IMR-90 (cell line): Measurements from ENCODE around the gene AKAP12. TPM values are rescaled to one million over a fixed set of nuclear protein-coding genes. Genes with fewer than 3 reads are reported as not detected.

Source experiments
- ATAC-seq: fragments of 200-7000 bp; cut with Tn5 transposase; 2 replicates; pipeline ENCODE4 v1.9.1; 2020; ENCODE audit warnings: low read depth, mild to moderate bottlenecking, moderate library complexity
- BruUV-seq: library from RNA; stranded (reverse); fragments of 400-500 nt; replicated peaks from 2 replicates; lab custom pipeline; 2021; lab: Mats Ljungman, UMichigan
- CTCF ChIA-PET: fragments of 300-600 bp; formaldehyde crosslinking; extraction: SDS; loops from one replicate; lab custom pipeline; 2021; ENCODE audit warnings: antibody characterized with exemption; lab: Yijun Ruan, JAX
- POLR2A ChIA-PET: fragments of 300-600 bp; sonication (Branson Sonifier 250); formaldehyde crosslinking; loops from one replicate; lab custom pipeline; 2022; ENCODE audit warnings: antibody characterized with exemption; ENCODE audit not compliant: unreplicated experiment; lab: Charles Lee
- DNase-seq: peaks from one replicate; pipeline ENCODE4 v3.0.0; 2013
- H2AFZ ChIP-seq: replicated peaks from 2 replicates; pipeline ENCODE3; 2013; ENCODE audit warnings: low read length, mild to moderate bottlenecking; ENCODE audit not compliant: poor library complexity
- H2AK5ac ChIP-seq: 2 replicates; pipeline ENCODE4 v1.6.1; 2013; ENCODE audit warnings: low read depth, low read length, inconsistent platforms
- H2AK9ac ChIP-seq: replicated peaks from 2 replicates; pipeline ENCODE3; 2013; ENCODE audit warnings: mild to moderate bottlenecking, low read depth, low read length, moderate library complexity; ENCODE audit not compliant: poor library complexity
- H2BK120ac ChIP-seq: 2 replicates; pipeline ENCODE4 v1.6.1; 2013; ENCODE audit warnings: low read depth, low read length, inconsistent platforms
- H2BK15ac ChIP-seq: 3 replicates; pipeline ENCODE4 v1.6.1; 2013; ENCODE audit warnings: low read depth, low read length, inconsistent platforms
- H2BK20ac ChIP-seq: 2 replicates; pipeline ENCODE4 v1.6.1; 2013; ENCODE audit warnings: low read depth, mild to moderate bottlenecking, inconsistent platforms, low read length, moderate library complexity
- H2BK5ac ChIP-seq: 2 replicates; pipeline ENCODE4 v1.6.1; 2013; ENCODE audit warnings: mild to moderate bottlenecking, low read depth, low read length, inconsistent platforms; ENCODE audit not compliant: poor library complexity, severe bottlenecking
- H3K14ac ChIP-seq: replicated peaks from 2 replicates; pipeline ENCODE4 v1.6.1; 2013; ENCODE audit warnings: low read depth, low read length, inconsistent platforms
- H3K18ac ChIP-seq: 2 replicates; pipeline ENCODE4 v1.6.1; 2013; ENCODE audit warnings: low read depth, low read length, control low read depth
- H3K23ac ChIP-seq: 2 replicates; pipeline ENCODE4 v1.6.1; 2013; ENCODE audit warnings: low read depth, low read length, inconsistent platforms
- H3K27ac ChIP-seq: 2 replicates; pipeline ENCODE4 v1.5.1; 2013; ENCODE audit warnings: mild to moderate bottlenecking, control low read depth, low read length; ENCODE audit not compliant: insufficient read depth
- H3K27me3 ChIP-seq: 2 replicates; pipeline ENCODE4 v1.6.1; 2013; ENCODE audit warnings: low read length; ENCODE audit not compliant: control insufficient read depth, insufficient read depth
- H3K36me3 ChIP-seq: 2 replicates; pipeline ENCODE4 v1.6.1; 2013; ENCODE audit warnings: low read length, mixed read lengths; ENCODE audit not compliant: control insufficient read depth, insufficient read depth
- H3K4ac ChIP-seq: 2 replicates; pipeline ENCODE4 v1.6.1; 2013; ENCODE audit warnings: low read depth, low read length, inconsistent platforms
- H3K4me1 ChIP-seq: 2 replicates; pipeline ENCODE4 v1.6.1; 2013; ENCODE audit warnings: low read length, mixed read lengths; ENCODE audit not compliant: control insufficient read depth, insufficient read depth
- H3K4me2 ChIP-seq: 2 replicates; pipeline ENCODE4 v1.6.1; 2013; ENCODE audit warnings: low read depth, mild to moderate bottlenecking, control low read depth, low read length, moderate library complexity
- H3K4me3 ChIP-seq: 2 replicates; pipeline ENCODE4 v1.5.1; 2013; ENCODE audit warnings: low read depth, mild to moderate bottlenecking, control low read depth, low read length, moderate library complexity; ENCODE audit not compliant: insufficient read depth
- H3K56ac ChIP-seq: 2 replicates; pipeline ENCODE4 v1.6.1; 2013; ENCODE audit warnings: low read length, inconsistent platforms; ENCODE audit not compliant: insufficient read depth; ENCODE audit errors: extremely low read depth
- H3K79me1 ChIP-seq, 2 experiments: 2 replicates each; pipeline ENCODE4 v1.6.1; 2013; ENCODE audit warnings: low read length in 2 of 2, inconsistent platforms in 1 of 2, low read depth in 1 of 2
- H3K9ac ChIP-seq: 2 replicates; pipeline ENCODE4 v1.6.1; 2013; ENCODE audit warnings: low read depth, low read length, control low read depth
- H3K9me1 ChIP-seq: 2 replicates; pipeline ENCODE4 v1.6.1; 2013; ENCODE audit warnings: low read length, inconsistent platforms; ENCODE audit not compliant: insufficient read depth
- H3K9me3 ChIP-seq: 2 replicates; pipeline ENCODE4 v1.6.1; 2013; ENCODE audit warnings: low read length; ENCODE audit not compliant: control insufficient read depth, insufficient read depth
- H4K20me1 ChIP-seq: 2 replicates; pipeline ENCODE4 v1.6.1; 2013; ENCODE audit warnings: low read length, inconsistent platforms; ENCODE audit not compliant: insufficient read depth
- H4K5ac ChIP-seq: 2 replicates; pipeline ENCODE4 v1.6.1; 2013; ENCODE audit warnings: mild to moderate bottlenecking, low read depth, low read length, control low read depth
- H4K8ac ChIP-seq, 2 experiments: 2 replicates each; pipeline ENCODE4 v1.6.1; 2013; ENCODE audit warnings: low read depth in 2 of 2, low read length in 2 of 2, control low read depth in 1 of 2, inconsistent platforms in 1 of 2
- H4K91ac ChIP-seq: 2 replicates; pipeline ENCODE4 v1.6.1; 2013; ENCODE audit warnings: low read depth, low read length, inconsistent platforms; ENCODE audit not compliant: insufficient read depth
- BHLHE40 ChIP-seq: fragments of 150-350 bp; IDR thresholded peaks from 2 replicates; pipeline ENCODE4 v1.6.1; 2016; ENCODE audit warnings: mild to moderate bottlenecking, low read depth, low read length
- CEBPB ChIP-seq: IDR thresholded peaks from 2 replicates; pipeline ENCODE4 v1.6.1; 2012; ENCODE audit warnings: low read depth, low read length, improper control_type of control experiment
- CHD1 ChIP-seq: IDR thresholded peaks from 2 replicates; pipeline ENCODE4 v1.6.1; 2012; ENCODE audit warnings: low read depth, low read length, improper control_type of control experiment
- FOS ChIP-seq: fragments of 150-350 bp; IDR thresholded peaks from 2 replicates; pipeline ENCODE4 v1.6.1; 2016; ENCODE audit warnings: low read depth, low read length
- MAFK ChIP-seq: IDR thresholded peaks from 2 replicates; pipeline ENCODE4 v1.6.1; 2012; ENCODE audit warnings: low read depth, low read length, improper control_type of control experiment
- MAZ ChIP-seq: IDR thresholded peaks from 2 replicates; pipeline ENCODE4 v1.6.1; 2012; ENCODE audit warnings: low read depth, mild to moderate bottlenecking, low read length, improper control_type of control experiment, moderate library complexity, borderline replicate concordance
- MXI1 ChIP-seq: IDR thresholded peaks from 2 replicates; pipeline ENCODE4 v1.6.1; 2012; ENCODE audit warnings: low read depth, mild to moderate bottlenecking, low read length, moderate library complexity, borderline replicate concordance
- NFE2L2 ChIP-seq: fragments of 150-350 bp; IDR thresholded peaks from 2 replicates; pipeline ENCODE4 v1.6.1; 2016; ENCODE audit warnings: low read depth, mild to moderate bottlenecking, low read length
- POLR2A ChIP-seq: IDR thresholded peaks from 2 replicates; pipeline ENCODE4 v1.6.1; 2012; ENCODE audit warnings: mild to moderate bottlenecking, low read depth, low read length
- RAD21 ChIP-seq: IDR thresholded peaks from 2 replicates; pipeline ENCODE4 v1.6.1; 2012; ENCODE audit warnings: low read length, improper control_type of control experiment
- RCOR1 ChIP-seq: IDR thresholded peaks from 2 replicates; pipeline ENCODE4 v1.6.1; 2012; ENCODE audit warnings: mild to moderate bottlenecking, low read length, improper control_type of control experiment; ENCODE audit not compliant: insufficient replicate concordance
- RFX5 ChIP-seq: IDR thresholded peaks from 2 replicates; pipeline ENCODE4 v1.8.0; 2012; ENCODE audit warnings: low read depth, mild to moderate bottlenecking, low read length, moderate library complexity
- SMC3 ChIP-seq: fragments of 150-350 bp; IDR thresholded peaks from 2 replicates; pipeline ENCODE4 v1.6.1; 2016; ENCODE audit warnings: low read depth, mild to moderate bottlenecking, antibody characterized with exemption, low read length, moderate library complexity
- WGBS, 2 experiments: methylation state at CpG; one replicate each; pipeline versions ENCODE4 v1.1.5 to v1.1.7; 2013; ENCODE audit warnings: missing lambda C conversion rate in 2 of 2; ENCODE audit not compliant: insufficient read length in 1 of 2; ENCODE audit errors: extremely low coverage in 2 of 2; 5-methylcytosine and 5-hydroxymethylcytosine counted together
- dilution Hi-C: fragments of 300-500 bp; cut with HindIII; formaldehyde crosslinking; loops from one replicate; pipeline ENCODE4 v1.14.3; 2018; ENCODE audit warnings: low sequenced_read_pairs; ENCODE audit not compliant: unreplicated experiment
- in situ Hi-C: fragments of 300-500 bp; cut with MboI; formaldehyde crosslinking; loops from 3 replicates; pipeline ENCODE4 v1.14.3; 2019; ENCODE audit warnings: low sequenced_read_pairs, inconsistent platforms, mixed read lengths
- intact Hi-C: fragments of 100-400 bp; cut with micrococcal nuclease; formaldehyde crosslinking; loops from 2 replicates; pipeline ENCODE4 v1.10.0; 2022
- polyA plus RNA-seq, 3 experiments: library from polyadenylated mRNA; depleted of rRNA; stranded (reverse); fragments of >200 nt; gene quantifications; 2 replicates each; pipeline ENCODE4 v1.2.3, GENCODE V29; 2012; ENCODE audit warnings: low replicate concordance in 1 of 3
- total RNA-seq: library from RNA; depleted of rRNA; stranded (reverse); fragments of >200 nt; gene quantifications from 2 replicates; pipeline ENCODE4 v1.2.3, GENCODE V29; 2012
- TF ChIP-seq, protein P1 (sequence below): fragments of 150-350 bp; IDR thresholded peaks from 2 replicates; pipeline ENCODE4 v1.6.1; 2017; ENCODE audit warnings: mild to moderate bottlenecking, antibody characterized with exemption, low read length, low read depth
- TF ChIP-seq, protein P2 (sequence below): fragments of 150-350 bp; IDR thresholded peaks from 2 replicates; pipeline ENCODE4 v1.6.1; 2016; ENCODE audit warnings: low read depth, mild to moderate bottlenecking, low read length, moderate library complexity, borderline replicate concordance
- TF ChIP-seq, protein P3 (sequence below): conservative IDR thresholded peaks from 2 replicates; pipeline ENCODE4 v1.5.1; 2012; ENCODE audit warnings: mild to moderate bottlenecking, low read depth, low read length, improper control_type of control experiment

The AKAP12 gene
- total and polyA plus RNA-seq, 2 of the 4 experiments (the other 2 are of a cell fraction) = 56.0 to 118 TPM

DNA sequence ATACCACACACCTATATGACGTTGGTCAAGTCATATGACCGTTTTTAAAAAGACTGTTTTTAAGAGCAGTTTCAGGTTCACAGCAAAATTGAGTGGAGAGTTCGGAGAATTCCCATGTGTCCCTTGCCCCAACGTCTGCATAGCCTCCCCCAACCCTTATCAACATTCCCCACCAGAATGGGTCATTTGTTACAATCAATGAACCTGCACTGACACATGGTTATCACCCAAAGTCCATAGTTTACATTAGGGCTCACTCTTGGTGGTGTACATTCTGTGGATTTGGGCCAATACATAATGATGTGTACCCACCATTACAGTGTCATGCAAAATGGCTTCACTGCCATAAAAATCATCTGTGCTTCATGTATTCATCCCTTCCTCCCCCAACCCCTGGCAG lies 99.6 kb downstream of the AKAP12 start:
- peaks cover 10% of the 10 kb centered on the region for H3K36me3 ChIP-seq
- H3K23ac ChIP-seq = no peak overlapping the region
- no peak overlapping the region for H4K91ac ChIP-seq
- no peak overlapping the region for H3K56ac ChIP-seq
- no peak overlapping the region for H2AK9ac ChIP-seq
- H3K4me2 ChIP-seq = no peak overlapping the region
- CTCF ChIA-PET = interaction anchor here (1.7 kb wide), 1 partner anchor 522 kb away, joined by 5 read pairs; no protein-coding TSS in a partner anchor
- H3K9me3 ChIP-seq = no peaks in the 10 kb centered on the region
- H3K9me1 ChIP-seq = no peaks in the 10 kb centered on the region
- no TSS peak for BruUV-seq
- H2AFZ ChIP-seq = no peak overlapping the region
- H3K4me1 ChIP-seq = no peaks in the 10 kb centered on the region
- POLR2A ChIA-PET = no interaction called here
- no CpG with 5 or more reads among the region's 4 CpGs for WGBS, 2 experiments
- H4K20me1 ChIP-seq = peaks cover 3% of the 10 kb centered on the region; the same call in 1 of the 2 replicates
- peaks cover 10 to 20% of the 10 kb centered on the region in 2 experiments for H3K79me1 ChIP-seq
- H3K4ac ChIP-seq = no peak overlapping the region
- no peak overlapping the region for H4K5ac ChIP-seq
- H2BK15ac ChIP-seq = no peak overlapping the region
- no peaks in the 10 kb centered on the region for H3K27me3 ChIP-seq
- no peak overlapping the region for H3K18ac ChIP-seq
- no peak overlapping the region for H4K8ac ChIP-seq
- dilution Hi-C loops = no loop called here
- in situ Hi-C loops = loop anchor here (25.0 kb wide), 1 partner anchor 927 kb away; no protein-coding TSS in a partner anchor
- H3K14ac ChIP-seq = no peak overlapping the region
- H2AK5ac ChIP-seq = no peak overlapping the region
- no peak overlapping the region for H2BK20ac ChIP-seq
- TF ChIP-seq NFE2L2 (no peak), MXI1 (no peak), MAZ (no peak), RFX5 (no peak), MAFK (no peak), POLR2A (no peak), FOS (no peak), CEBPB (no peak), BHLHE40 (no peak), CHD1 (no peak), SMC3 (no peak), RAD21 (no peak), RCOR1 (no peak)
- TF ChIP-seq, protein P1, sequence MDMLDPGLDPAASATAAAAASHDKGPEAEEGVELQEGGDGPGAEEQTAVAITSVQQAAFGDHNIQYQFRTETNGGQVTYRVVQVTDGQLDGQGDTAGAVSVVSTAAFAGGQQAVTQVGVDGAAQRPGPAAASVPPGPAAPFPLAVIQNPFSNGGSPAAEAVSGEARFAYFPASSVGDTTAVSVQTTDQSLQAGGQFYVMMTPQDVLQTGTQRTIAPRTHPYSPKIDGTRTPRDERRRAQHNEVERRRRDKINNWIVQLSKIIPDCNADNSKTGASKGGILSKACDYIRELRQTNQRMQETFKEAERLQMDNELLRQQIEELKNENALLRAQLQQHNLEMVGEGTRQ = no peak
- TF ChIP-seq, protein P2, sequence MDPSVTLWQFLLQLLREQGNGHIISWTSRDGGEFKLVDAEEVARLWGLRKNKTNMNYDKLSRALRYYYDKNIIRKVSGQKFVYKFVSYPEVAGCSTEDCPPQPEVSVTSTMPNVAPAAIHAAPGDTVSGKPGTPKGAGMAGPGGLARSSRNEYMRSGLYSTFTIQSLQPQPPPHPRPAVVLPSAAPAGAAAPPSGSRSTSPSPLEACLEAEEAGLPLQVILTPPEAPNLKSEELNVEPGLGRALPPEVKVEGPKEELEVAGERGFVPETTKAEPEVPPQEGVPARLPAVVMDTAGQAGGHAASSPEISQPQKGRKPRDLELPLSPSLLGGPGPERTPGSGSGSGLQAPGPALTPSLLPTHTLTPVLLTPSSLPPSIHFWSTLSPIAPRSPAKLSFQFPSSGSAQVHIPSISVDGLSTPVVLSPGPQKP = no peak
- TF ChIP-seq, protein P3, sequence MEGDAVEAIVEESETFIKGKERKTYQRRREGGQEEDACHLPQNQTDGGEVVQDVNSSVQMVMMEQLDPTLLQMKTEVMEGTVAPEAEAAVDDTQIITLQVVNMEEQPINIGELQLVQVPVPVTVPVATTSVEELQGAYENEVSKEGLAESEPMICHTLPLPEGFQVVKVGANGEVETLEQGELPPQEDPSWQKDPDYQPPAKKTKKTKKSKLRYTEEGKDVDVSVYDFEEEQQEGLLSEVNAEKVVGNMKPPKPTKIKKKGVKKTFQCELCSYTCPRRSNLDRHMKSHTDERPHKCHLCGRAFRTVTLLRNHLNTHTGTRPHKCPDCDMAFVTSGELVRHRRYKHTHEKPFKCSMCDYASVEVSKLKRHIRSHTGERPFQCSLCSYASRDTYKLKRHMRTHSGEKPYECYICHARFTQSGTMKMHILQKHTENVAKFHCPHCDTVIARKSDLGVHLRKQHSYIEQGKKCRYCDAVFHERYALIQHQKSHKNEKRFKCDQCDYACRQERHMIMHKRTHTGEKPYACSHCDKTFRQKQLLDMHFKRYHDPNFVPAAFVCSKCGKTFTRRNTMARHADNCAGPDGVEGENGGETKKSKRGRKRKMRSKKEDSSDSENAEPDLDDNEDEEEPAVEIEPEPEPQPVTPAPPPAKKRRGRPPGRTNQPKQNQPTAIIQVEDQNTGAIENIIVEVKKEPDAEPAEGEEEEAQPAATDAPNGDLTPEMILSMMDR = no peak
- intact Hi-C loops = loop anchor here (5.0 kb wide), 1 partner anchor 922 kb away; no protein-coding TSS in a partner anchor
- H2BK120ac ChIP-seq = no peak overlapping the region
- H3K4me3 ChIP-seq = no peak overlapping the region
- DNase-seq (no peak), ATAC-seq (no peak)
- H2BK5ac ChIP-seq = no peak overlapping the region
- H3K9ac ChIP-seq = no peak overlapping the region
- H3K27ac ChIP-seq = no peak overlapping the region
